K562 (cell line): ENCODE results near the gene CFAP52. TPM values are rescaled to one million over a fixed set of nuclear protein-coding genes. Genes with fewer than 3 reads are reported as not detected.

Experiments used
- ATAC-seq: fragments of 200-7000 bp; cut with Tn5 transposase; 3 replicates; pipeline ENCODE4 v1.9.1; 2020; ENCODE audit warnings: moderate library complexity
- BruUV-seq: library from RNA; stranded (reverse); fragments of 400-500 nt; replicated peaks from 2 replicates; lab custom pipeline; 2021; lab: Mats Ljungman, UMichigan
- CTCF ChIA-PET: fragments of 300-600 bp; formaldehyde crosslinking; extraction: SDS; loops from one replicate; lab custom pipeline; 2021; ENCODE audit warnings: low intra/inter-chr PET ratio; lab: Yijun Ruan, JAX
- POLR2A ChIA-PET: fragments of 300-600, 350-650 bp; sonication (Branson Sonifier 250); formaldehyde crosslinking; extraction: SDS; loops from one replicate; lab custom pipeline; 2021; ENCODE audit warnings: antibody characterized with exemption, inconsistent platforms; lab: Yijun Ruan, JAX
- DNase-seq, 4 experiments: peaks; one replicate each; pipeline versions ENCODE4 v3.0.0 to v3.0.0-alpha.2; 2011 to 2018; ENCODE audit warnings: low spot score in 3 of 4, mixed read lengths in 3 of 4; ENCODE audit errors: extremely low read depth in 1 of 4
- FAIRE-seq: peaks from 2 replicates; lab custom pipeline; 2011; peaks lifted over from hg19 to GRCh38; lab: Jason Lieb, UNC
- H2AFZ ChIP-seq: 2 replicates; pipeline ENCODE4 v1.6.0; 2011; ENCODE audit warnings: low read depth, low read length, control low read depth, inconsistent platforms
- H3K27ac ChIP-seq: fragments of 200-600 bp; 3 replicates; pipeline ENCODE4 v1.8.0; 2011; ENCODE audit warnings: low read depth, mild to moderate bottlenecking, control low read depth, inconsistent platforms, low read length, moderate library complexity, mixed read lengths; ENCODE audit errors: extremely low read depth
- H3K27me3 ChIP-seq, 2 experiments: fragments of 300-600 bp in 1 of 2; 2 replicates in 1 of 2; 3 replicates in 1 of 2; pipeline versions ENCODE4 v1.6.0 to v1.8.0; 2011; ENCODE audit warnings: inconsistent platforms in 2 of 2, low read length in 2 of 2, mild to moderate bottlenecking in 1 of 2, mixed read lengths in 1 of 2, moderate library complexity in 1 of 2; ENCODE audit not compliant: control insufficient read depth in 2 of 2, insufficient read depth in 2 of 2
- H3K36me3 ChIP-seq: fragments of 300-600 bp; 3 replicates; pipeline ENCODE4 v1.8.0; 2011; ENCODE audit warnings: mild to moderate bottlenecking, low read length, inconsistent platforms; ENCODE audit not compliant: control insufficient read depth, insufficient read depth
- H3K4me1 ChIP-seq, 2 experiments: fragments of 200-600 bp in 1 of 2; replicated peaks in 1 of 2; 2 replicates in 1 of 2; 3 replicates in 1 of 2; pipeline versions ENCODE4 v1.5.1 to v1.8.0; 2011; ENCODE audit warnings: inconsistent platforms in 2 of 2, low read length in 2 of 2, mild to moderate bottlenecking in 1 of 2, mixed read lengths in 1 of 2, moderate library complexity in 1 of 2; ENCODE audit not compliant: control insufficient read depth in 2 of 2, insufficient read depth in 2 of 2
- H3K4me2 ChIP-seq: 2 replicates; pipeline ENCODE4 v1.6.1; 2011; ENCODE audit warnings: low read length, control low read depth, inconsistent platforms, mixed read lengths; ENCODE audit not compliant: insufficient read depth
- H3K4me3 ChIP-seq: fragments of 200-600 bp; sonication (generic), shearing (Covaris generic); 2 replicates; pipeline ENCODE4 v1.5.1; 2016; ENCODE audit warnings: control low read depth, inconsistent platforms
- H3K79me2 ChIP-seq: fragments of 200-600 bp; 3 replicates; pipeline ENCODE4 v1.8.0; 2011; ENCODE audit warnings: low read length, inconsistent platforms; ENCODE audit not compliant: control insufficient read depth, insufficient read depth
- H3K9ac ChIP-seq, 2 experiments: 2 replicates each; pipeline versions ENCODE4 v1.6.0 to v1.6.1; 2011; ENCODE audit warnings: low read depth in 2 of 2, low read length in 2 of 2, control low read depth in 1 of 2, inconsistent platforms in 1 of 2, mild to moderate bottlenecking in 1 of 2, mixed read lengths in 1 of 2; ENCODE audit not compliant: insufficient read depth in 1 of 2
- H3K9me1 ChIP-seq: one replicate; pipeline ENCODE4 v1.6.0; 2011; ENCODE audit warnings: inconsistent platforms, mild to moderate bottlenecking, low read length, moderate library complexity; ENCODE audit not compliant: control insufficient read depth, insufficient read depth
- H3K9me3 ChIP-seq: replicated peaks from 2 replicates; pipeline ENCODE4 v1.5.1; 2011; ENCODE audit warnings: low read depth, low read length, inconsistent platforms; ENCODE audit not compliant: control insufficient read depth, insufficient read depth
- H4K20me1 ChIP-seq: replicated peaks from 2 replicates; pipeline ENCODE4 v1.6.1; 2011; ENCODE audit warnings: low read length, inconsistent platforms, mixed read lengths; ENCODE audit not compliant: control insufficient read depth, insufficient read depth
- ARID1B ChIP-seq: fragments of 450-650 bp; IDR thresholded peaks from 2 replicates; pipeline ENCODE4 v1.6.1; 2016; ENCODE audit warnings: antibody characterized with exemption, mild to moderate bottlenecking, inconsistent platforms
- BCOR ChIP-seq: fragments of 450-650 bp; IDR thresholded peaks from 2 replicates; pipeline ENCODE4 v1.6.1; 2016
- CEBPB ChIP-seq: fragments of 450-650 bp; IDR thresholded peaks from 2 replicates; pipeline ENCODE4 v1.6.1; 2016; ENCODE audit warnings: missing genetic modification characterization, missing compliant biosample characterization
- E2F3 ChIP-seq: fragments of 250-450 bp; sonication (Bioruptor Pico); IDR thresholded peaks from 2 replicates; pipeline ENCODE4 v1.4.0; 2020; ENCODE audit warnings: mild to moderate bottlenecking
- HNRNPK ChIP-seq: fragments of 200-400 bp; formaldehyde crosslinking; IDR thresholded peaks from one replicate; pipeline ENCODE4 v1.6.1; 2018; ENCODE audit warnings: mild to moderate bottlenecking, low read depth, low read length; ENCODE audit not compliant: poor library complexity, severe bottlenecking
- NCOA1 ChIP-seq: fragments of 450-650 bp; IDR thresholded peaks from 2 replicates; pipeline ENCODE4 v1.6.1; 2016; ENCODE audit warnings: low read depth
- PTBP1 ChIP-seq: fragments of 200-400 bp; formaldehyde crosslinking; IDR thresholded peaks from 2 replicates; pipeline ENCODE4 v1.6.1; 2017; ENCODE audit warnings: low read depth, low read length
- SRF ChIP-seq, 2 experiments: fragments of 250-450, 450-650 bp in 1 of 2; sonication (Bioruptor Pico) in 1 of 2; sonication (generic) in 1 of 2; formaldehyde crosslinking; IDR thresholded peaks; 2 replicates each; pipeline versions ENCODE4 v1.5.0 to v1.5.1; 2020 to 2022; ENCODE audit warnings: mild to moderate bottlenecking in 1 of 2, missing genetic modification reagents in 1 of 2
- ZNF707 ChIP-seq: fragments of 250-450 bp; sonication (Bioruptor Pico); conservative IDR thresholded peaks from 2 replicates; pipeline ENCODE4 v1.8.0; 2022; ENCODE audit warnings: inconsistent platforms, mild to moderate bottlenecking, moderate library complexity
- WGBS: fragments of 100-300 bp; shearing (Covaris generic); methylation state at CpG from one replicate; pipeline ENCODE4 v1.1.6; 2016; ENCODE audit warnings: low coverage, mixed read lengths; ENCODE audit not compliant: insufficient coverage; ENCODE audit errors: missing lambda C conversion rate; 5-methylcytosine and 5-hydroxymethylcytosine counted together
- in situ Hi-C: fragments of 300-500 bp; cut with MboI; formaldehyde crosslinking; loops from 4 replicates; pipeline ENCODE4 v1.15.0; 2018; ENCODE audit warnings: inconsistent platforms, mixed read lengths
- intact Hi-C: fragments of 100-400 bp; cut with micrococcal nuclease; formaldehyde crosslinking; loops from 2 replicates; pipeline ENCODE4 v1.14.2; 2022
- polyA plus RNA-seq, 8 experiments: library from polyadenylated mRNA; depleted of rRNA in 4 of 8; stranded (reverse) in 5 of 8; unstranded in 3 of 8; fragments of >200 nt; fragmentation: Nextera tagmentation in 2 of 8; fragmentation: Illumina TruSeq in 1 of 8; extraction: Ambion mirVana in 2 of 8; extraction: Trizol in 1 of 8; gene quantifications; 2 replicates each; pipeline versions ENCODE4 v1.2.1 to v1.2.3, GENCODE V29; 2011 to 2014; ENCODE audit warnings: inconsistent platforms in 1 of 8, missing spikeins in 1 of 8
- total RNA-seq, 7 experiments: library from RNA; depleted of rRNA in 6 of 7; stranded (reverse); fragments of >200 nt in 6 of 7; fragmentation: Illumina TruSeq in 2 of 7; extraction: Trizol in 2 of 7; gene quantifications; 2 replicates each; pipeline versions ENCODE4 v1.2.1 to v1.2.3, GENCODE V29; 2011 to 2021; ENCODE audit warnings: low replicate concordance in 1 of 7
- TF ChIP-seq, protein P1 (sequence below): fragments of 250-450 bp; sonication (Bioruptor Pico); IDR thresholded peaks from 2 replicates; pipeline ENCODE4 v1.4.0; 2020; ENCODE audit warnings: mild to moderate bottlenecking
- TF ChIP-seq, protein P2 (sequence below): fragments of 150-350 bp; conservative IDR thresholded peaks from 2 replicates; pipeline ENCODE4 v1.6.1; 2014; ENCODE audit warnings: low read length

Gene CFAP52
- total and polyA plus RNA-seq, 9 of the 15 experiments (the other 6 are each of a cell fraction or from before 2014, with no cell fraction given) = not detected

DNA sequence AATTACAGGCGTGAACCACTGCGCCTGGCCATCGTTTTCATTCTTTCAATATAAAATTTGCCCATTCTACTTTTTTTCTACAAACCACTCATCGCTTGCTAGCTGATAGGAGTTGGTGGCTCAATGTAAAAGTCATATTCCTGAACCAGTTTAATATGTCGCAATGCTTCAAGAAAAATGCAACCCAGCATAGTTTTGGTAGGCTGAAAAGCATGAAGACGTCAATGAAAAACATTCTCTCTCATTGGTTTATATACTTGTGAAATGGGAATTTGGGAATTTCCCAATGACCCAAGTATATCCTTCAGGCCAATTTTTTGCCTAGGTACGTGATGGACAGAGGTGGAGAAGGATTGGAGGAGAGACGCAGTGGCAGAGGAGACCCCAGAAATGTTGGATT lies 95.8 kb downstream of the CFAP52 start:
- 2% methylated on average over 8 of the region's 8 CpGs for WGBS
- CTCF ChIA-PET = no interaction called here
- no peaks in the 10 kb centered on the region; a peak in 1 of 5 replicates for H3K27me3 ChIP-seq
- no peak overlapping the region for H2AFZ ChIP-seq
- no peaks in the 10 kb centered on the region for H4K20me1 ChIP-seq
- no peak for FAIRE-seq
- H3K4me2 ChIP-seq = no peak overlapping the region
- BruUV-seq = no TSS peak
- DNase-seq = no peak
- intact Hi-C loops (no loop called here), in situ Hi-C loops (no loop called here)
- no peak overlapping the region for H3K27ac ChIP-seq
- H3K9me3 ChIP-seq = no peaks in the 10 kb centered on the region
- POLR2A ChIA-PET = no interaction called here
- no peaks in the 10 kb centered on the region for H3K4me1 ChIP-seq
- no peak for TF ChIP-seq SRF (CRISPR knock-in tag; IDR thresholded peaks at IDR 0.05)
- TF ChIP-seq HNRNPK = no peak
- no peak for TF ChIP-seq CEBPB (tag)
- TF ChIP-seq ZNF707 (CRISPR knock-in tag) = no peak
- TF ChIP-seq, protein P1, sequence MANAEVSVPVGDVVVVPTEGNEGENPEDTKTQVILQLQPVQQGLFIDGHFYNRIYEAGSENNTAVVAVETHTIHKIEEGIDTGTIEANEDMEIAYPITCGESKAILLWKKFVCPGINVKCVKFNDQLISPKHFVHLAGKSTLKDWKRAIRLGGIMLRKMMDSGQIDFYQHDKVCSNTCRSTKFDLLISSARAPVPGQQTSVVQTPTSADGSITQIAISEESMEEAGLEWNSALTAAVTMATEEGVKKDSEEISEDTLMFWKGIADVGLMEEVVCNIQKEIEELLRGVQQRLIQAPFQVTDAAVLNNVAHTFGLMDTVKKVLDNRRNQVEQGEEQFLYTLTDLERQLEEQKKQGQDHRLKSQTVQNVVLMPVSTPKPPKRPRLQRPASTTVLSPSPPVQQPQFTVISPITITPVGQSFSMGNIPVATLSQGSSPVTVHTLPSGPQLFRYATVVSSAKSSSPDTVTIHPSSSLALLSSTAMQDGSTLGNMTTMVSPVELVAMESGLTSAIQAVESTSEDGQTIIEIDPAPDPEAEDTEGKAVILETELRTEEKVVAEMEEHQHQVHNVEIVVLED (CRISPR knock-in tag) = no peak
- TF ChIP-seq, protein P2, sequence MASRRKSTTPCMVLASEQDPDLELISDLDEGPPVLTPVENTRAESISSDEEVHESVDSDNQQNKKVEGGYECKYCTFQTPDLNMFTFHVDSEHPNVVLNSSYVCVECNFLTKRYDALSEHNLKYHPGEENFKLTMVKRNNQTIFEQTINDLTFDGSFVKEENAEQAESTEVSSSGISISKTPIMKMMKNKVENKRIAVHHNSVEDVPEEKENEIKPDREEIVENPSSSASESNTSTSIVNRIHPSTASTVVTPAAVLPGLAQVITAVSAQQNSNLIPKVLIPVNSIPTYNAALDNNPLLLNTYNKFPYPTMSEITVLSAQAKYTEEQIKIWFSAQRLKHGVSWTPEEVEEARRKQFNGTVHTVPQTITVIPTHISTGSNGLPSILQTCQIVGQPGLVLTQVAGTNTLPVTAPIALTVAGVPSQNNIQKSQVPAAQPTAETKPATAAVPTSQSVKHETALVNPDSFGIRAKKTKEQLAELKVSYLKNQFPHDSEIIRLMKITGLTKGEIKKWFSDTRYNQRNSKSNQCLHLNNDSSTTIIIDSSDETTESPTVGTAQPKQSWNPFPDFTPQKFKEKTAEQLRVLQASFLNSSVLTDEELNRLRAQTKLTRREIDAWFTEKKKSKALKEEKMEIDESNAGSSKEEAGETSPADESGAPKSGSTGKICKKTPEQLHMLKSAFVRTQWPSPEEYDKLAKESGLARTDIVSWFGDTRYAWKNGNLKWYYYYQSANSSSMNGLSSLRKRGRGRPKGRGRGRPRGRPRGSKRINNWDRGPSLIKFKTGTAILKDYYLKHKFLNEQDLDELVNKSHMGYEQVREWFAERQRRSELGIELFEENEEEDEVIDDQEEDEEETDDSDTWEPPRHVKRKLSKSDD = no peak
- TF ChIP-seq NCOA1 = no peak
- TF ChIP-seq PTBP1 = no peak
- TF ChIP-seq BCOR = no peak
- no peak for TF ChIP-seq E2F3
- TF ChIP-seq ARID1B = no peak
- ATAC-seq = no peak
- H3K9me1 ChIP-seq = no peaks in the 10 kb centered on the region
- H3K9ac ChIP-seq = no peak overlapping the region
- no peaks in the 10 kb centered on the region for H3K79me2 ChIP-seq
- H3K4me3 ChIP-seq = no peak overlapping the region
- H3K36me3 ChIP-seq = no peaks in the 10 kb centered on the region
